HG02981 (cell line): ENCODE data around the gene NSL1.
"Not testable (repeated sequence)": the region's sequence is repeated elsewhere in the genome, so short reads cannot be mapped to it uniquely, and the experiment has no call there.

ENCODE experiments used
- ATAC-seq: cut with Tn5 transposase; IDR thresholded peaks from one replicate; pipeline ENCODE4 v1.9.1; 2021; ENCODE audit warnings: mild to moderate bottlenecking, moderate library complexity; ENCODE audit not compliant: unreplicated experiment

The NSL1 gene

DNA sequence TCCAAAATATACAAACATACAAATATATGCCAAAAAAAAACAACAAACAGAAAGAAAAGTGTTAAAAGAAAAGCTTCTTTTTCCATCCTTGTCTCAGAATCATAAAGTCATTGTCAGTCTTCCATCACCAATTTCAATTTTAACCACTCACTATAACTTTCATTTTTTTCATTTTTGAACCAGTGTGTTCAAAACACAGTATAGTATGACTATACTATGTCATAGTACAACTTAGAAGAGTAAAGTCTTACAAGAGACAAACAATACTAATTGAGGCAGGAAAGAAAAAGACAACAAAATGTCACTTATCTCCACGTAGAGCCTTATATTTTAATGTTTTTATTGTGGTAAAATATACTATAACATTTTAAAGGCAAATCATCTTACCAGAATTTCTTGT lies 7.6 kb downstream of the NSL1 start:
- no peak for ATAC-seq

DNA sequence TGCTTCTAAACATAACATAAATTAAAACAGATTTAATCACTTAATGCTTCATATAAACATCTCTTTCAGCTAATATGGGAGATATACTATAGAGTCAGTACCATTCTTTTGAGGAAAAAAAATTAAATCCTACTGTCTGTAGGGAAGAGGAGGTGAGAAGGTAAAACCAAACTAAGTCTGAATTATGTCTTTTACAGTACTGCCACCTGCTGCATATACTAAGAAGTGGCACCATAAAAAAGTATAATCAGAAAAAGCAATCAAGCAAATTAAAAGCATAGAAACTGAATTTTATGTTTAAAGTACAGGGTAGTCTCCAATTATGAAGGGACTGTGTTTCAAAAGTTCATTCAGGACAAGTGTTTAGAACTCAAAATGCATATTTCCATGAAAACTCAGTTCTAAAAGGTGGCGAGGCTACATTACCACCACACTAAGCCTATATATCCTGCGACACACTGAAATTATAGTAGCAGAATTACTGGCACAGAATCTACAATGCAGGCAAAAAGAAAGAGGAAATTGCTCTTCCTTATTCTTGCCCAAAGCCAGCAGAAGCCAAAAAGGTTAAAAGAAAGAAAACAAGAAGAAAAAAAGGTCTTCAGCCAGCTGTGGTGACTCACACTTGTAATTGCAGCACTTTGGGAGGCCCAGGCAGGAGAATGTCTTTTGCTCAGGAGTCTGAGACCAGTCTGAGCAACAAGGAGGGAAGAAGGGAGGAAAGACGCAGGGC lies 9.0 kb downstream of the NSL1 start:
- no peak for ATAC-seq

DNA sequence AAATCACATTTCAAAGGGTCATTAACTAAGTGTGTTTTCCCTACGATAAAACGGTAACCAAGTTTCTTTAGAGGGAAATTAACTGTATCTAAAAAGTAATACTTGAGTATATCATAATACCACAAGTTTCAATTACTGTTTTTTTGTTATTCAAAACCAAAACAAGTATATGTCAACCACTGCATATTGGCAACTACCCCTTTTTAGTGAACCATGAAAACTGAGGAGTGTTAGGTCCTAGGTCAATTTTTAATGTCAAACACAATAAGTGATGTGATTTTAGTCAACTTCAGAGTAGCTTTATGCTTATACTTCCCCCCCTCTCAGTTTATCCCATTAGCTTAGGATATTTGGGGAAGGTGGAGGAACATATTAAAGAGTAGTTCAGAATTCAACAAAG lies 10.4 kb downstream of the NSL1 start:
- ATAC-seq = no peak

DNA sequence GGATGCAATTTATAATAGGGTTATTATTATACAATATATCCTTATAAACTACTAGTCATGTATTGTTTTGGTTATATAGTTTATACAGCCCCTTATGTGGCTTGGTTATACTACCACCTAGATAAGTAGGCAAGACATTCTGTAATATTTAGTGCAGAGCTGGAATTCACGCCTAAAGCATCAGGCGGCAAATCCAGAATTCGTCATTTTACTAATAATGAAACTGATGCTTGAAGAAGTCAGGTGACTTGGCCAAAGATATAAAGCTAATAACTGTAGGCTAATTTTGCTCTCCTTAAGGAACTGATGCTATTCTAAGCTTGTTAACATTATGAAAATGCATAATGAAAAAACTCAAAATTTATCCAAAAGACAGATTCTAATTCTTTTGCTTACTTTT lies 10.8 kb downstream of the NSL1 start:
- no peak for ATAC-seq

DNA sequence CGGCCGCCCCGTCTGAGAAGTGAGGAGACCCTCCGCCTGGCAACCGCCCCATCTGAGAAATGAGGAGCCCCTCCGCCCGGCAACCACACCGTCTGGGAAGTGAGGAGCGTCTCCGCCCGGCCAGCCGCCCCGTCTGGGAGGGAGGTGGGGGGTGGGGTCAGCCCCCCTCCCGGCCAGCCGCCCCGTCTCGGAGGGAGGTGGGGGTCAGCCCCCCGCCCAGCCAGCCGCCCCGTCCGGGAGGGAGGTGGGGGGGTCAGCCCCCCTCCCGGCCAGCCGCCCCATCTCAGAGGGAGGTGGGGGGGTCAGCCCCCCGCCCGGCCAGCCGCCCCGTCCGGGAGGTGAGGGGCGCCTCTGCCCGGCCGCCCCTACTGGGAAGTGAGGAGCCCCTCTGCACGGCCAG lies 12.5 kb downstream of the NSL1 start:
- not testable (repeated sequence) for ATAC-seq

DNA sequence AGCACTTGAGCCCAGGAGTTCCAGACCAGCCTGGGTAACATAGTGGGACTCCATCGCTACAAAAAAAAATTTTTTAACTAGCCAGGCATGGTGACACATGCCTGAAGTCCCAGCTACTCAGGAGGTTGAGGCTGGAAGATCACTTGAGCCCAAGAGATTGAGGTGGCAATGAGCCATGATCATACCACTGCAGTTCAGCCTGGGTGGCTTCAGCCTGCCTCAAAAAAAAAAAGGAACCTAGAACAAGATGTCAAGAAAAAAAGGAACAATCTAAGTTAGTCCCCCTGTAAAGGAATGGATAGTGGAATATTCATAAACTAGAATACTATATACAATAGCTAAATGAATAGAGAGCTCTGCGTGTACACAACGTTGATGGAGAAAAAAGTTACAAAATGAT lies 14.4 kb downstream of the NSL1 start:
- ATAC-seq = no peak

DNA sequence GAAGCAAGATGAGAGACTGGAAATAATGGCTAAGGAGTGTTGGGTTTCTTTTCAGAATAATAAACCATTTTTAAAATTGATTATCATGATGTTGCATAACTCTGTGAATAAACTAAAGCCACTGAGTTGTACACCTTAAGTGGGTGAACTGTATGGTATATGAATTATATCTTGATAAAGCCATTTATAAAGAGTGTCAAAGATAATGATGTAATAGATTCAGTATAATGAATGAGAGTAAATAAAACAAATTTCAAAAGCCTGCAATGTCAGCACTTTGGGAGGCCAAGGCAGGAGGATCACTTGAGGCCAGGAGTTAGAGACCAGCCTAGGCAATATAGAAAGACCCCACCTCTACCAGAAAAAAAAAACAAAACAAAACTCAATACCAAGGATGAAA lies 16.3 kb downstream of the NSL1 start:
- ATAC-seq = no peak

DNA sequence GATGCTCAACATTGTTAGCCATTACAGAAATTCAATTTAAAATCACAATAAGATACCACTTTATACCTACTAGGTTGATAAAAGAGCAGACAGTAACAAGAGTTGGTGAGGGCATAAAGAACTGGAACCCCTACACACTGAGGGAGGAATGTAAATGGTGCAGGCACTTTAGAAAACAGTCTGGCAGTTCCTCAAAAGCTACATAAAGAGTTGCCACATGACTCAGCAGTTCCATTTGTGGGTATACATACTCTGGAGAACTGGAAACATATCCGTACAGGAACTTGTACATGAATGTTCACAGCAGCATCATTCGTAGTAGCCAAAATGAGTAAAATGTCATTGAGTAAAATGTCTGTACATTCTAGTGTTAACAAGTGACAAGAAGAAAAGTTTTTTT lies 17.0 kb downstream of the NSL1 start:
- no peak for ATAC-seq

DNA sequence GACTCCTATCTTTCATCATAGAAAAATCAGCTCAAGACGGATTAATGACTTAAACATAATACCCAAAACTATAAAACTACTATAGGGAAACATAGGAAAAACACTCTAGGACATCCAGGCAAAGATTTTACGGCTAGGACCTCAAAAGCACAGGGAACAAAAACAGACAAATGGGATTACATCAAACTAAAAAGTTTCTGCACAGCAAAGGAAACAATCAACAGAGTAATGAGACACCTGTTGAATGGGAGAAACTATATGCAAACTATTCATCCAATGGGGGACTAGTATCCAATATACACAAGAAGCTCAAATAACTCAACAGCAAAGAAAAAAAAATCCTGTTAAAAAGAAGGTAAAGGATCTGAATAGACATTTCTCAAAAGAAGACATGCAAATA lies 18.6 kb downstream of the NSL1 start:
- no peak for ATAC-seq

DNA sequence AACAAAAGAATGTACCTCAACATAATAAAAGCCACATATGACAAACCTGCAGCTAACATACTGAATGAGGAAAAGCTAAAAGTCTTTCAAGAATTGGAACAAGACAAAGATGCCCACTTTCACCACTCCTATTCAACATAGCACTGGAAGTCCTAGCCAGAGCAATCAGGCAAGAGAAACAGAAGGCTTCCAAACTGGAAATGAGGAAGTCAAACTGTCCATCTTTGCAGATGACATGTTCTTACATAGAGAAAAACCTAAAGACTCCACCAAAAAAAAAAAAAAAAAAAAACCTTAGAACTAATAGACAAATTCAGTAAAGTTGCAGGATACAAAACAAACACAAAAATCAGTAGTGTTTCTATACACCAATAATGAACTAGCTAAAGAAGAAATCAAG lies 20.2 kb downstream of the NSL1 start:
- no peak for ATAC-seq

DNA sequence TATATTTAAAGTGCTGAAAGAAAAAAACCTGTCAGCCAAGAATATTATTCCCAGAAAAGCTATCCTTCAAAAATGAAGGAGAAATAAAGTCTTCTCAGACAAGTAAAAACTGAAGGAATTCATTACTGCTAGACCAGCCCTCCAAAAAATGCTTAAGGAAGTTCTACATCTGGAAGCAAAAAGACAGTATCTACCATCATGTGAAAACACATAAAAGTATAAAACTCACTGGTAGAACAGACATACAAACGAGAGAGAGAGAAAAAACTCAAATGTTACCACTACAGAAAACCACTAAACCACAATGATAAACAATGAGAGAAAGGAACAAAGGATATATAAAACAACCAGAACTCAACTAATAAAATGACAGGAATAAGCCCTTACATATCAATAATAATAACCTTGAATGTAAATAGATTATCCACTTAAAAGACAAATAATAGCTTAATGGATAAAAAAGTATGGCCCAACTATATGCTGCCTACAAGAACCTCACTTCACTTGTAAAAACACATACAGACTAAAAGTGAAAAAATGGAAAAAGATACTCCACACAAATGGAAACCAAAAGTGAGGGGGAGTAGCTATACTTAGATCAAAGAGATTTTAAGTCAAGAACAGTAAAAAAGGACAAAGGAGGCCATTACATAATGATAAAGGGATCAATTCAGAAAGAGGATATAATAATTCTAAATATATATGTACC lies 22.0 kb downstream of the NSL1 start:
- ATAC-seq = no peak

DNA sequence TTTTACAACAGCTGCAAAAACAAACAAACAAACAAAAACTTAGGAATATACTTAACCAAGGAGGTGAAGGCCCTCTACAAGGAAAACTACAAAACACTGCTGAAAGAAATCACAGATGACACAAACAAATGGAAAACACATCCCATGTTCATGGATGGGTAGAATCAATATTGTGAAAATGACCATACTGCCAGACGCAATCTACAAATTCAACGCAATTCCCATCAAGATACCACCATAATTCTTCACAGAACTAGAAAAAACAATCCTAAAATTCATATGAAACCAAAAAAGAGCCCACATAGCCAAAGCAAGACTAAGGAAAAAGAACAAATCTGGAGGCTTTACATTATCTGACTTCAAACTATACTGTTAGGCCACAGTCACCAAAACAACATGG lies 24.8 kb downstream of the NSL1 start:
- ATAC-seq = not testable (repeated sequence)

DNA sequence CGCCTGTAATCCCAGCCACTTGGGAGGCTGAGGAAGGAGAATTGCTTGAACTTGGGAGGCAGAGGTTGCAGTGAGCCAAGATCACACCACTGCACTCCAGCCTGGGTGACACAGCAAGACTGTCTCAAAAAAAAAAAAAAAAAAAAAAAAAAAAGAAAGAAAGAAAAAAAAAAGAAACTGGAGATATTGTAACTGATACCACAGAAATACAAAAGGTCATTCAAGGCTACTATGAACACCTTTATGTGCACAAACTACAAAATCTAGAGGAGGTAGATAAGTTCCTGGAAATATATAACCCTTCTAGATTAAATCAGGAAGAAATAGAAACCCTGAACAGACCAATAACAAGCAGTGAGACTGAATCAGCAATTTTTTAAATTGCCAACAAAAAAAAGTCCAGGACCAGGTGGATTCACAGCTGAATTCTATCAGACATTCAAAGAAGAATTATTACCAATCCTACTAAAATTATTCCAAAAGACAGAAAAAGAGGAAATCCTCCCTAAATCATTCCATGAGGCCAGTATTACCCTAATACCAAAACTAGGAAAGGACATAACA lies 26.8 kb downstream of the NSL1 start:
- not testable (repeated sequence) for ATAC-seq

DNA sequence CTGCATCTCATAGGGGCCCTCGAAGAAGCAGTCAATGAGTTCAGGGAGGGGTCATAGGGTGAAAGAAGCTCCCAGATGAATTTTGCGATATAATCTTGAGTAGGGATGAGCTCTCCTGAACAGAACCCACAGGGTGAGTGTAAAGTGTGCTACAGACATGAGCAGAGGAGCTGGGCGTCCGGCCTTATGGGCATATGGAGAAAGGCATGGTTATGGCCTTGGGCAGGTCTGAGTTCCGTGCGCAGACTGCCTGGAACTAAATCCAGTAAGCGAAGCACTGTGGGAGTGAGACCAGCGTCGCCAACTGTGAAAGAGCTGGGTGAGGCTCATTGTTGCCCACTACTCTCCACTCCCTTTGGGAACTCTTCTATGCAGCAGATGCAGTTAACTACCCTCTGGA lies 28.7 kb downstream of the NSL1 start:
- no peak for ATAC-seq

DNA sequence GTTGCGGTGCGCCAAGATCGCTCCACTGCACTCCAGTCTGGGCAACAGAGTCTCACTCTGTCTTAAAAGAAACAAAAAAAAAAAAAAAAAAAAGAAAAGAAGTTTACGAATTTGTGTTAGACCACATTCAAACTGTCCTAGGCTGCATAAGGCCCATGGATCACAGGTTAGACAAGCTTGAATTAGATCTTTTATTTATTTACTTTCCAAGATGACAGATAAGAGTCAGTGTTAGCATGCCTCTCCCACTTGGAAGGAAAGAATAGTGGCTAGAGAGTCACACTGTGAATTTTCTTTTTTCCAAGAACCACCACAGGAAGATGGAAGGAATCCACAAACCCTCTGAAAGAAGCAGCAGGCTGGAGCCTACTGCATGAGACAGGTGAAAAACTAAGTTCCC lies 29.3 kb downstream of the NSL1 start:
- no peak for ATAC-seq

DNA sequence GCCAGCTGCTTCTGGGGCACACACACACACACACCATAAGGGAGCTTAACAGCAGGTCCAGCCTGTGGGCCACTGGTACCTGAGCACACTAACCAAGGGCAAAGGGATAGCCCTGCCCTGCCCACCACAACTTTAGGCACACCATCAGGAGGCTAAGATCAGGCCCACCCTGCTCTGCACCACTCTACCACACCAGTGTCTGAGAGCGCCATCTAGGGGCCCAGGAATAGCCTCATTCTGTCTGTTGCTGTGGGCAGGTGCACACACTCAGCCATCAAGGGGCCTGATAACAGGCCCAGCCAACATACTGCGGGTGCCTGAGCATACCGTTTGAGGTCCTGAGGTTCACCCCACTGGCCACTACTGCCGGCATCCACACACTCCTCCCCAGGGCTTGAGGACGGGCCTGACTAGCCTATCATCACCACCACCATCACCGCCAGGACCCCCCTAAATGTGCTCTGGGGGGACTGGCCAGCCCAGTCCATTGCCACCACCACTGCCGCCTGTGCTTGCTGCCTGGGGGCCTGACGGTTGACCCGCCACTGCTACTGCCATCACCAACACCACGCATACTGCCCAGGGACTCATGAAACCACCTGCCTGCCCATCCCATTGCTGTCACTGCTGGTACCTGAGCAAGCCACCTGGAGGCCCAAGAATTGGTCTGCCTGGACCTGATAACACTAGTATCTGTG lies 31.3 kb downstream of the NSL1 start:
- ATAC-seq = peak; percentile 76

DNA sequence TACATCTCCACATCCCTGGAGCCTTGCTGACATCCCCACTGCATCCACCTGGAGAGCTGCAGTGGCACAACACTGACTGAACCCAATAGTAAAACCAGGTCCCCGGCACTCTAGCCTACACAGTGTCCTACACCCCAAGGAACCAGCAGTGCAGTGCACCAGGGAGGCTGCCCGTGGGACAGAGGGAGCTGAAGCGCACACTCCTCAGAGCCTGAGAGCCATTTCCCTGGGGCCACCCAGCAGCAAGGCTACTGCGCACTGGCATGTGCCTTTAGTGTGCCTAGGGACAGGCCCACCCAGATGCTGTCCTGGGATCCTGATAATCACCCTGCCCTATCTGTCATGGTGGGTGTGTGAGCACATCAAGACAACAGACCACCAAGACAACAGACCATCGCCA lies 31.9 kb downstream of the NSL1 start:
- ATAC-seq = peak; percentile 13

DNA sequence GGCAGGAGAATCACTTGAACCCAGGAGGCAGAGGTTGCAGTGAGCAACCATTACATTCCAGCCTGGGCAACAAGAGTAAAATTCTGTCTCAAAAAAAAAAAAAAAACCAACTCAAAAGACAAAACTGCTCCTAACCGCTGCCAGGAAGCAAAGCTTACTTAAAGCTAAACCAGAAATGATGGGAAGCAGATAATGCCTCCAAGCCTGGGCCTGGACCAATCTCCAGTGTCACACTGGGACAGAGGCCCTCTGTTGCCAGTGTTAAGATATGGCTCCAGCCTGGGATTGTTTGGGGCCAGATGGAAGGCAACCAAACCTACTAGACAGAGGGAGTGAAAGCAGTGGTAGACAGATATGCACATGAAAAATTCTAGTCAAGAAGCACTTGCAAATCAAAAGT lies 36.9 kb downstream of the NSL1 start:
- ATAC-seq = no peak

DNA sequence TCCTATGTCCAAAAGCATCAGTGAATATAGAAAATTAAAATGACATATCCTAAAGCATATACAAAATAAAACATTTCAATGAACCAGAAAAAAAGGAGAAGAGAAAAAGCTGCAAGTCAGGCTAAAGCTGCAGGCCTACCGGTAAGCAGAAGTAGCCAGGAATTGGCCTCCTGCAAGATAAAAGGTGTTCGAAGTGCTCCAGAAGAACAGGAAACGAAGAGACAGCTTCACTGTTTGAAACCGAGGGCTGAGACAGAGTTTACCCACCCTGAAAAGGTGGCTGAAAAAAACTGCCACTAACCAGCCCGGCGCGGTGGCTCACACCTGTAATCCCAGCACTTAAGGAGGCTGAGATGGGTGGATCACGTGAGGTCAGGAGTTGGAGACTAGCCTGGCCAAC lies 37.4 kb downstream of the NSL1 start:
- no peak for ATAC-seq

DNA sequence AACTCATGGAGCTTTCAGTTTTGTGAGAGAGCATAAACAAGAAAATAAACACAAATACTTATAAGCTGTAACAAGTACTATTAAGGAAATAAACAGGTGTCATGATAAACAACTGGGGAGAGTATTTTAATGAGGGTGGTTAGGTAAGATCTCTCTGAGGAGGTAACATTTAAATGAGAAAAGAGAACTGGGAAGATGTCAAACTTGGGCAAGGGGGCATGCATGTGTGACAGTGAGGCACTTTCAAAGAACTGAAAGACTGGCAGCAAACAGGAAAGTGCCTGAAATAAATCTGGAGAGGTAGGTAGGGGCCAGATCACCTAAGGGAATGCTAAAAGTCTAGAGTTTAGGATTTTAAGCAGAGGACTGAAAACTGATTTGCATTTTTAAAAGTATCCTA lies 37.8 kb downstream of the NSL1 start:
- ATAC-seq = no peak

DNA sequence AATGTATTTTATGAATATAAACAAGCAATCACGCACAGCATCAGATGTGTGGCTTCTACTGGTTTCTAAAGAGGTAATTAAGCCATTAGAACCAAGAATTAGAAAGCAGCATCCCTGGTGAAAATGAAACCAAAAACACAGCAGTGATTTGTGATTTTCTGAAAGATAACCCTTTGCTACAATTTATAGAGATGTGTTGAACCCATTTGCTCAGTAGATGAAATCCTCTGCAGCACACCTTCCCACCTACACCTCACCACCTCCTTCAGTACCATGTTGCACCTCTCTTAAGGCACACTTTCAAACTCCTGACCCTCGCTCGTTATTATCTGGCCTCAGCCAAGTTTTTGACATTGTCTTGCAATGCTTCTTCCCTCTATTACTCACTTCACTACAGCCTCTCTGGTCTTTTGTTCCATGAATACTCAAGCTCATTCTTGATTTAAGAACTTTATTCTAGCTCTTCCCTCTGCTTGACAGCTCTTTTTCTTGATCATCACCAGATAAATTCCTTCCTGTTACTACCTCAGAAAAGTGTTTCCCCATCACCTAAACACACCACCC lies 38.6 kb downstream of the NSL1 start:
- ATAC-seq = no peak
